Gastrocnemius medialis (tissue), 4 donors: ENCODE data around the gene RREB1. TPM values are rescaled to one million over a fixed set of nuclear protein-coding genes. Genes with fewer than 3 reads are reported as not detected.
A peak's percentile ranks its signal among the peaks of the same experiment; 100 is the strongest.

ENCODE experiments used
- ATAC-seq, 2 donors: fragments of 150-250 bp; one replicate each; pipeline ENCODE4 v1.9.1; 2016
- DNase-seq, 2 donors: peaks; one replicate each; pipeline ENCODE4 v3.0.0-alpha.2; 2019
- H3K27ac ChIP-seq, 4 donors: fragments of 200-600 bp; sonication (generic); 1 replicate in 1 of 4; 2 replicates in 3 of 4; pipeline ENCODE4 v1.5.1; 2016 to 2018; ENCODE audit warnings: mild to moderate bottlenecking in 2 of 4, moderate library complexity in 1 of 4
- H3K27me3 ChIP-seq, 3 donors: fragments of 200-600 bp; sonication (generic) in 2 of 3; 1 replicate in 1 of 3; 2 replicates in 2 of 3; pipeline versions ENCODE4 v1.5.1 to v1.6.0; 2016 to 2019; ENCODE audit warnings: mild to moderate bottlenecking in 1 of 3, moderate library complexity in 1 of 3
- H3K36me3 ChIP-seq, 2 donors: fragments of 200-600 bp; sonication (generic) in 1 of 2; one replicate each; pipeline ENCODE4 v1.5.1; 2017 to 2018
- H3K4me1 ChIP-seq, 2 donors: fragments of 200-600 bp; sonication (generic) in 1 of 2; one replicate each; pipeline ENCODE4 v1.5.1; 2016 to 2017; ENCODE audit warnings: mild to moderate bottlenecking in 2 of 2
- H3K4me3 ChIP-seq, 4 donors: fragments of 200-600 bp; sonication (generic) in 3 of 4; 1 replicate in 1 of 4; 2 replicates in 3 of 4; pipeline ENCODE4 v1.5.1; 2016 to 2019; ENCODE audit warnings: mild to moderate bottlenecking in 2 of 4
- H3K9me3 ChIP-seq, 3 donors: fragments of 200-600 bp; sonication (generic) in 2 of 3; 1 replicate in 1 of 3; 2 replicates in 2 of 3; pipeline ENCODE4 v1.5.1; 2016 to 2019
- POLR2A ChIP-seq, 2 donors: fragments of 450-650 bp; IDR thresholded peaks; one replicate each; pipeline ENCODE4 v1.6.1; 2017; ENCODE audit warnings: antibody characterized with exemption in 2 of 2, mild to moderate bottlenecking in 2 of 2, moderate library complexity in 2 of 2
- in situ Hi-C, 4 donors: fragments of 200-750 bp; cut with MboI; loops; one replicate each; pipeline versions ENCODE4 v1.15.0 to v1.8.0; 2017; ENCODE audit warnings: low sequenced_read_pairs in 4 of 4
- intact Hi-C: fragments of 100-400 bp; cut with DNase I; formaldehyde crosslinking; loops from one replicate; pipeline ENCODE4 v1.15.1; 2023; ENCODE audit warnings: low total_unique reads
- total RNA-seq, 4 donors: library from RNA; depleted of rRNA; stranded (reverse); fragments of >200 nt; gene quantifications; one replicate each; pipeline versions ENCODE4 v1.1.0 to v1.2.3, GENCODE V29; 2016
- TF ChIP-seq, protein P1 (sequence below), 5 experiments: fragments of 450-650 bp in 3 of 5; fragments of 200-600 bp in 2 of 5; sonication (generic) in 2 of 5; IDR thresholded peaks in 4 of 5; conservative IDR thresholded peaks in 1 of 5; 1 replicate in 4 of 5; 2 replicates in 1 of 5; pipeline ENCODE4 v1.5.1; 2016 to 2019; ENCODE audit warnings: antibody characterized with exemption in 5 of 5, mild to moderate bottlenecking in 3 of 5, moderate library complexity in 3 of 5

The RREB1 gene
- total RNA-seq, 4 donors from 2014 or later = 18.0 to 41.3 (median 39.2) TPM

DNA sequence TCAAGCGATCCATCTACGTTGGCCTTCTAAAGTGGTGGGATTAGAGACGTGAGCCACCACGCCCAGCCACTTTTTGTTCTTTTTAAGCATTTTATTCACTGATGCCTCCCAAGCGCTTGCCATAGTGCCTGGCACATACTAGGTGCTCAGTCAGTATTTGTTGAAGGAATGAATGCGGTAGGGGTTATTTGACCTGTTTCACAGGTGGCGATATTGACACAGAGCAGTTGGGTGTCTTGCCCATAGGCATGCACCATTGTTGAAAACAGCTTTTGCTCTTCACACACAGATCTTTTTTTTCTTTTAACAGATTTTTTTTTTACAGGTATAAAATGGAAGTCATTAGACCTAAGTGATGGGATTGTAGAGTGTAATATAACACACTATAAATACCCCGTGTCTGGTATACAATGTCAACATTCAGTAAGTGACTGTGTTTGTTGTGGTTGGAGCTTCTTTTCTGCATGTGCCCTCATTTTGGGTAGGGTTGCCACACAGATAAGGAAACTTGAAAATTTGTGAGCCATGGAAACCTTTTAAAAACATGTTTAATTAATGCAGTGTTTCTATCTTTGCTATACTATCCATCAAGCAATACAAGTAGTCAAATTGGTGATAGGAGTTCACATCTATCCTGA lies 24.8 kb downstream of the RREB1 start:
- ATAC-seq (no peak), DNase-seq (no peak)
- H3K9me3 ChIP-seq = no peaks in the 10 kb centered on the region
- TF ChIP-seq POLR2A (IDR thresholded peaks at IDR 0.05) = no peak
- TF ChIP-seq, protein P1, sequence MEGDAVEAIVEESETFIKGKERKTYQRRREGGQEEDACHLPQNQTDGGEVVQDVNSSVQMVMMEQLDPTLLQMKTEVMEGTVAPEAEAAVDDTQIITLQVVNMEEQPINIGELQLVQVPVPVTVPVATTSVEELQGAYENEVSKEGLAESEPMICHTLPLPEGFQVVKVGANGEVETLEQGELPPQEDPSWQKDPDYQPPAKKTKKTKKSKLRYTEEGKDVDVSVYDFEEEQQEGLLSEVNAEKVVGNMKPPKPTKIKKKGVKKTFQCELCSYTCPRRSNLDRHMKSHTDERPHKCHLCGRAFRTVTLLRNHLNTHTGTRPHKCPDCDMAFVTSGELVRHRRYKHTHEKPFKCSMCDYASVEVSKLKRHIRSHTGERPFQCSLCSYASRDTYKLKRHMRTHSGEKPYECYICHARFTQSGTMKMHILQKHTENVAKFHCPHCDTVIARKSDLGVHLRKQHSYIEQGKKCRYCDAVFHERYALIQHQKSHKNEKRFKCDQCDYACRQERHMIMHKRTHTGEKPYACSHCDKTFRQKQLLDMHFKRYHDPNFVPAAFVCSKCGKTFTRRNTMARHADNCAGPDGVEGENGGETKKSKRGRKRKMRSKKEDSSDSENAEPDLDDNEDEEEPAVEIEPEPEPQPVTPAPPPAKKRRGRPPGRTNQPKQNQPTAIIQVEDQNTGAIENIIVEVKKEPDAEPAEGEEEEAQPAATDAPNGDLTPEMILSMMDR (IDR thresholded peaks at IDR 0.05 in 4 of 5, conservative IDR thresholded peaks at IDR 0.05 in 1 of 5) = no peak
- intact Hi-C loops (loop anchor here (5.0 kb wide), 1 partner anchor 205 kb away; no protein-coding TSS in a partner anchor), in situ Hi-C loops (no loop called here)
- H3K36me3 ChIP-seq = no peaks in the 10 kb centered on the region
- H3K4me1 ChIP-seq = peaks cover 60 to 74% of the 10 kb centered on the region in 2 donors
- peak overlapping the region; percentile 87 to 96 (median 90) for H3K27ac ChIP-seq
- H3K4me3 ChIP-seq = no peak overlapping the region
- H3K27me3 ChIP-seq = no peaks in the 10 kb centered on the region

DNA sequence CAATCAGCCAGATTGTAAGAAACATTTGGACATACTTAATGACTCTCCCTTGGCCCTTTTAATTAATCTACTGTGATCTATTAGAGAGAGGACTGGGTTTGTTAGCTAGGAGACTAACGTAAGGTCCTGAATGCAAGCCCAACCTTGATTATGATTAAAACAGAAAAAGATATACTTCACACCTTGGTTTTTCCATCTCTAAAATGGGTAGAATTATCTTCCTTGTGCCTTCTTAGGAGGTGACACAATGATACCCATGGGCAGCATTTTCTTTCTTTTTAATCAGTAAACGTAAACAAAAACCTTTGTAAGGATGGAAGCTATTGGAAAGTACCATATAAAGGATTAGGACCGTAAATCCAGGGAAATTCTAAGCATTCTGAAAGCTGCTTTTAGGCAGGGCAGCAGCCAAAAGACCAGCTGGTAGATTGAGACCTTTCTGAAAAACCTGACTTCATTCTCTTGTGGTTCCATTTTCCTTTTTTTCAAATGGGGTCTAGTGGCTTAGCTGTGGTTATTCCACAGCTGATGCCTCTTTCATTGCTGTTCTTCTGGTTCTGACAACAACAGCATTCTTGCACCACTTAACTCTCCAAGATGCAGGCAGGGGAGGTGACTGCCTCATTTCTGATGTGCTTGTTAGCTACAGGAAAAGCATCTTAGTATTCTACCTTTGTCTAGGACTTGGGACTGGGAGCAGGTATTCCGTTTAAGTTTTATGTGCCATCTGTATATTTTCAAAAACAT lies 27.4 kb downstream of the RREB1 start:
- Histone ChIP-seq H3K36me3 (no peaks in the 10 kb centered on the region), H3K27me3 (no peaks in the 10 kb centered on the region), H3K27ac (peak overlapping the region; percentile 62 to 96 (median 70)), H3K4me1 (peaks cover 61 to 69% of the 10 kb centered on the region in 2 donors), H3K4me3 (no peak overlapping the region), H3K9me3 (no peaks in the 10 kb centered on the region)
- intact Hi-C loops = loop anchor here (5.0 kb wide), 2 partner anchors 208 to 243 kb away; no protein-coding TSS in a partner anchor
- DNase-seq (no peak), ATAC-seq (no peak)
- TF ChIP-seq POLR2A (IDR thresholded peaks at IDR 0.05) = no peak
- TF ChIP-seq, protein P1 (IDR thresholded peaks at IDR 0.05 in 4 of 5, conservative IDR thresholded peaks at IDR 0.05 in 1 of 5) = no peak
- in situ Hi-C loops = no loop called here

DNA sequence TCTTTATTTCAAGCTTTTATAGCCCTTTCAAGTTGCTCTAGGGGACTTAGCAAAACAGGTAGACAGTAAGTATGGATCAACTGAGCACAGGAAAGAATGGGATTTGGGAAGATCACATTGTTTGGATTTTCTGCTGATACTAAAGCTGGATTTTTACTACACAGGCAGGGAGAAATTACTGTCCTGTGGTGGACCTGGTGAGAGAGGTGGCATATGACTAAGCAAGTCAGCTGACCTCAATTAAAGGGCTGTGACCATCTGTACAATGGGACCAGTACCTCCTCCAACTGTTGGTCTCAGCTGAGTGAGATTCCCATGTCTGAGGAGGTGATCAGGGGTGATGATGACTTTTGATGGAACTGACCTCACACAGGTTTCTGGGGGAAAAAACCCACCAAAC lies 28.0 kb downstream of the RREB1 start:
- H3K4me1 ChIP-seq = peaks cover 58 to 69% of the 10 kb centered on the region in 2 donors
- TF ChIP-seq, protein P1 (IDR thresholded peaks at IDR 0.05 in 4 of 5, conservative IDR thresholded peaks at IDR 0.05 in 1 of 5) = no peak
- no peak for TF ChIP-seq POLR2A (IDR thresholded peaks at IDR 0.05)
- intact Hi-C loops = loop anchor here (5.0 kb wide), 1 partner anchor 243 kb away; no protein-coding TSS in a partner anchor

DNA sequence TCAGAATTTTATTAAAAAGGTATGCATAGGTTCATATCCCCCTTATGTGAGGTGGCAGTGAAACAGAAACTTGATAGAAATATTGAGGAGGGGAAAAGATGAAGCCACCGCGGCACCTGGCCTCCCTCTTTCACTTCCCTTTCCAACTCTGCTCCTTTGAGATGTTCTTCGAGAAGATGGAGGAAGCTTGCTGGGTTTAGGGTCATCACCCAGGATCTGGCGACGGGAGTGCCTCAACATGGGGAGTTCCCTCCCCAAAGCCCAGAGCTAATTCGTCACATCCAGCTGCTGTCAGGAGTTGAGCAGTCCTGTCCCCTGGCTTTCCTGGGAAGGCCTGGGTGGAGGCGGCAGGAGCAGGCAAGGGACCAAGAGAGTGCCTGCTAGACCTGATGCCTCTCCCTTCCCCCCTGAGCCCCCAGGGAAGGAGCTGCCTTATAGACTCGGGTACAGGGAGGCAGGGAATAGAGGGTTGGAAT lies 29.1 kb downstream of the RREB1 start:
- H3K27ac ChIP-seq = peak overlapping the region; percentile 96 to 97 (median 96)
- H3K36me3 ChIP-seq = no peaks in the 10 kb centered on the region
- no peaks in the 10 kb centered on the region for H3K9me3 ChIP-seq
- TF ChIP-seq, protein P1 (IDR thresholded peaks at IDR 0.05 in 4 of 5, conservative IDR thresholded peaks at IDR 0.05 in 1 of 5) = no peak
- no peak for TF ChIP-seq POLR2A (IDR thresholded peaks at IDR 0.05)
- no peak for ATAC-seq
- in situ Hi-C loops = no loop called here
- H3K4me1 ChIP-seq = peaks cover 62 to 74% of the 10 kb centered on the region in 2 donors
- intact Hi-C loops = loop anchor here (5.0 kb wide), 1 partner anchor 245 kb away; no protein-coding TSS in a partner anchor
- DNase-seq = no peak
- H3K4me3 ChIP-seq = no peak overlapping the region
- no peaks in the 10 kb centered on the region for H3K27me3 ChIP-seq

More for the DNA sequence above, 28.0 kb downstream of the RREB1 start:
- in situ Hi-C loops = no loop called here
- Histone ChIP-seq H3K27ac (peak overlapping the region; percentile 62 to 96 (median 70)), H3K4me3 (no peak overlapping the region), H3K9me3 (no peaks in the 10 kb centered on the region), H3K27me3 (no peaks in the 10 kb centered on the region), H3K36me3 (no peaks in the 10 kb centered on the region)
- ATAC-seq (no peak), DNase-seq (no peak)
